NOMO-1 treated with DMSO at 0.1 percent for 48 hours (cell line): Measurements from ENCODE around the gene HOXB4.
A peak's percentile ranks its signal among the peaks of the same experiment; 100 is the strongest.

Experiments
- DNase-seq: peaks from one replicate; lab custom pipeline; 2025; ENCODE audit not compliant: unreplicated experiment; lab: John Stamatoyannopoulos, UW

Gene HOXB4

DNA sequence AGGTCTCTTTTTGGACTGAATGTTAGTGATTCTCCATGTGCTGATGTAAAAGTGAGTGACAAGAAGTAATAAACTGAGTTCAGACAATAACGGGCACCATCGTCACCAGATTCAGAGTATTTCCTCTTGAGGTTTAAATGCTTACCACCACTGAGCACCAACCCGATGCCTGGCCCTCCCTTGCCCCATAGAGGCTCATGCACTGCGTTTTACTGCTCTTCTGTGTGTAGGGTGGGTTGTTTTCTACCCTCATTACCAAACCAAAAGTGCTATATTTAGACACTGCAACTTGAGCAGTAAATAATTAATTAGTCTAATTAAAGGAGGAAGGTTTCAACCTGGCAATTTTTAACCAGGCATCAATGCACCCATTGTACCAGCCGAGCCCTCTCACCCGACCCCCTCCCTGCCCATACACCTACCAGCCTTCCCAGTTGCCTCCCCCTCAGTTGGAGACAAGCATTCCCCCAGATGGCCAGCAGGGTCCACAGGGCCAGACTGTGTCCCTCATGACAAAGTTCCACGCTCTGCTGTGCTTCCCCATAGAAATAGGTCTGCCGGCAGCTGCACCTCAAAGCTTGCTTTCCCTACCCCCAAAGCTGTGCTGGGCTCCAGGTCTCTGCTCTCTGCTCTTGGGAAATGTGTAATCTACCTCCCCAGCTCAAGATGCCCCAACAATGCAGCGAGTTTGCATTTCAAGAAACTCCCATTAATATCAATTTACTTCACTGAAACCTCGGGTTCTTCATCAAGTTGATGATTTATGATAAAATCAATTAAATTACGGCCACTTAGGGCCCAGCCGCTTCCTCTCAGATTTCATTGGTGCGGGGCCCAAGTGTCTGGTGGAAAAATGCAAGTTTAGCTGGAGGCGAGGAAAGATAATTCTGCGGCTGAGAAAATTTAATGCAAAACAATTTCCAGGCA is 16.0 kb downstream of the HOXB4 start:
- no peak for DNase-seq

DNA sequence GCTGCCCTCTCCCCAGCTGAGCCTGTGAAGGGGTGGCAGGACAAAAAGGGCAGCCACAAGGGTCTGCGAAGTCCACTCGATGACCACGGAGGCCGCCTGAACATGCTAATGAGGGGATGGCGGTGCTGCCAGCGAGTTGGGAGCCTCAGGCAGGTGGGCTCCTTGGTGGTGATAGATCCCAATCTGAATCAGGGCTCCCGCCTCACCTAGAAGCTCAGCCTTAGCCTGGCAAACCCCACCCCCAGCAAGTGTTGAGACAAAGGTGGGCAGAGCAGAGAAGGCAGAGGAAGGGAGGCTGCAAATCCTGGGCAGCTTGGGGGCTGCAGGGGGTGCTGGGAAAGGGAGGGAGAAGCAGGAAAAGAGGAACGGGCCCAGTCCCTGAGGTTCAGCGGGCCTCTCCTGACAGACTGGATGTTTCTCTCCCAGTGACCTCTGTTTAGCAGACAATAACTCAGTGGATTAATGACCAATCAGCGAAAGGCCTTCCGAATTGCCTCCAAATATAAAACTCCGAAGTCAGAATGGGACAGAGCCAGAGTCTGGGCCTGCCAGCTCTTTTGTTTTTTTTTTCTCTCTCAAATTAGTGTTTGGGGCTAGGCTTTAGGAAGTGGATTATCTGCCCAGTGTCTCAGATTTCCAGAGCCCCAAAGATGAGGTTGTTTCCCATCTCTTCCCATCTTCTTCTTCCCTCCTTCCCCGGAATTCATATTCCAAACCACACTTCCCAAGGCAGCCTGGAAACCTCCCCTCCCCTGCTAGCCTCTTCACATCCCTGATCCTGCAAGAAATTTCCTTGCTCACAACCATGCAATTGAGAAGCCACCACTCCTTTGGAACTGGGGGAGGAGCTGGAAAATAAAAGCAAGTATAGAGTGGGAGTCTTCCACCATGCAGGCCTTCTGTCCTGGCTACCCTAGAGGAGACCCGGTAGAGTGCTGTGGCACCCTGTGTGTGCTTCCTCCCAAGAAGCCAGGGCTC is 18.0 kb downstream of the HOXB4 start:
- no peak for DNase-seq

DNA sequence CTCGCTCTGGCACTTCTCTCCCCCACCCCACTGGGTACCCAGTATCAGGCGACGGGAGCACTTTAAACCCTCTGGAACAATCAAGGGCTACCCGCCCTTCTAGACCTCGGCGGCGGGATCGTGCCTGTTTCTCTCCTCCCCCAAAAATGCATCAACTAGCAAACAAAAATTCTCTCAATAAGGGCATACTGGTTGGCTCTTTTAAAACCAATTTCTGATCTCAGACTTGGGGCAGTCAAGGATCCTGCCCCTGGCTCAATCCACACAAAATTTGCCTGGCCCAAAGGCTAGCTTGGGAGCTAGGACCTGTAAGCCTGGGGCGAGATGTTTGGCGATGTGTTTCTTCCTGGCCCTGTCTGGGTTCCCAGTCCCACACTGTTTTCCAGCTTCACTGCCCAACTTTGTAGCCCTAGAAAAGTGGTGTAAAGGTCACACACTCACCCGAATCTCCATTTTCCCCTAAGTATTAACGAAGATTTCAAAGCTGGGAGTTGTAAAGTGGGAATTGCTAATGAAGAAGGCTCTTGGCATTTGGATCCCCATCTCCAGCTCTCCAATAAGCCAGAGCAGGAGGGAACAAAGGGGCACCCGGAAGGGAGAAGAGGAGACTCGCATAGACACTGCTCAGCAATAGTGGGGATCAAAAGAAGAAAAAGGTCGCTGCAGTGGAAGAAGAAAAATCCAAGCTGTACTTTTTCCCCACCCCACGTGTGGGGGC is 18.9 kb downstream of the HOXB4 start:
- DNase-seq, result no peak

DNA sequence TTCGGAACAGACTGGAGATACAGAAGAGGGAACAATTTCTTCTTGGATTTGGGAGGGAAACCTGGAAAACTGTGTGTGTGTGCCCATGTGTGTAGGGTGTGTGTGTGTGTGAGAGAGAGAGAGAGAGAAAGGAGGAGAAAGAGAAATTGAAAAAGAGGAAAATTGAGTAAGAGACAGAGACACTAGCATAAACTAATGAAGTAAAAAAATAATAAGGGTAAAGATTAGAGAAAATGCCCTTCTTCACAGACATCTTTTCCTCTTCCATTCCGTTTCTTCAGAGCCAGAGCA is 19.4 kb downstream of the HOXB4 start:
- no peak for DNase-seq

DNA sequence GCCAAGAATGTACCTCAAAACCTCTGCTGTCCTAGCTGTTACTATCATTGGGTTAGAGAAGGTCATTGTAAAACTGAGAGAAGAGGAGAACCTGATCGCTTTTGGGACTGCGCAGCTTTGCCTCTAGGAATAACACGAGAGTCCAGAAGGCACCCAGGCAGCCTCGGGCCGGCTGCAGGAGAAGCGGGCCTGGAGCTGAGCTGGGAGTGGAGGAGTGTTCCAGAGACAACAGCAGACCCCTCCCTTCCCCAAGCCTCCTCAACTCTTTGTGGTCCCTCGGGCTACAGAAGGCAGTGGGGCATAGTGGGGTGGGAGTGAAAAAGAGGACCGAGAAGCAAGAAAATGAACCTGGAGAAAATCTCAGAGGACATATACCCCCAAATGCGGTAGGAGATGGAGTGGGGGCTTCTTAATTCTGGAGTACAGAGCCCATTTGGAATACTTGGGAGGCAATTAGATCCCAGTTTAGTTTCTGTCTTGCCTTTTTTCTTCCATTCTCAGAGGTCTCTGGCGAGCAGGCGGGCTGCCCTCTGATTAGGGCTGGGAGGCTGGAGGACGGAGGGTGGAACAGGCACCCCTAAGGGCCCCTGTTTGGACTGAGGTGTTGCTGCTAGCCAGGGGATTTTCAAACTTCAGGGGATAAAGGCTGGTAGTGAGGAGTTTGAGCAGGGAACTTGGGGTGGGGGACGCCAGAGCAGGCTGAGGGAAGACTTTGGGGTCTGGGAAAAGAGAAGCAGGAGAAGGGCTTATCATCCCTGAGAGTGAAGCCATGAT is 19.9 kb downstream of the HOXB4 start:
- no peak for DNase-seq

DNA sequence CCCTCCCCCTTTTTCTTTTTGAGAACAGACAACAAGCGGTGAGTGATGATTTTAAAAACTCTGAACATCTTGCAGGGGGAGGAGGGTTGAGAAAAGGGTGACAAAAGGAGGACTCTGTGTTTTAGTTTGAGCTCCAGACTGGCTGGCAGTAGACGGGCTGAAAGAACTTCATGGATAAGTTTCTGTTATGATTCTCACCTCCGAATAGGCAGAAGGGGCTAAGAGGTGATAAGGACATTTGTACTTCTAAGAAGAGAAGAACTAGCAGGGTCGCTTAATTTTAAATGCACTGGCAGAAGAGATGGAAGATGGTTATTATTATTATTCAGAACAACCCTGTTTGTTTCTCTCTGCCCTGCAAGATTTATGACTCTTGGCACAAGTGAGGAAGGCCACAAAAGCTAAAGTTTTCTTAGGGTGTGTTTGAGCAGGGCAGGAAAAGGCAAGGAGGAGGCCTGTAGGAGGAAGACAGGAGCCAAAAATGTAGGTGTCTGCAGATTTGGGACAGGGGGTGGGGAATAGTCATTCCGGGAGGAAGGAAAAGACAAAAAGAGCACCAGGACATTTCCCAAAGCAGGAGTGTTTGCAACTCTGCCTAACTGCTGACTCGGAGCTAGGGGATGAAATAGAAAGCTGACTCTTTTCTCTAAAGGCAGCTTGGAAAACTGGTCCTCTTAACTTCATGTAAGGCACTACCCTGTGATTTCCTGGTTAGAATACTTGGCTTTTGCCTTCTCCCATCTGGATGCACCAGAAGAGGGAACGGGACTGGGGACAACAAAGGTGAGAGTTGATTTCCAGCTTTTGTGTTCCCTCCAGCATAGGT is 21.4 kb downstream of the HOXB4 start:
- DNase-seq, result no peak

DNA sequence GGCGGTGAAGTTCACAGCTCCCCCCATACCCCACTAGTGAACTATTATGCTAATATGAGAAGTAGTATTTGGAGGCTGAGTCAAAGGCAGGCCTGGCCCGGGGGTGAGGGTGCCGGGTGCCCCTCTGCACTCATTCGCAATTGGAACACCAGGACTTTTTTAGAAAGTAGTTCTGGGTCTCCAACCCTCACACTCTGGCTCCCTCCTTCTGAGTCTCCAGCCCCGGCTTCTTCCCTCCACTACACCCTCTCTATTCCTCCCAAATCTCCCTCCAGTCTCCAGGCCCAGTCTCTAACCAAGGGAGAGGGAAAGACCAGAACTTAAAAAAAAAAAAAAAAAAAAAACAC is 21.9 kb downstream of the HOXB4 start:
- DNase-seq, result no peak

DNA sequence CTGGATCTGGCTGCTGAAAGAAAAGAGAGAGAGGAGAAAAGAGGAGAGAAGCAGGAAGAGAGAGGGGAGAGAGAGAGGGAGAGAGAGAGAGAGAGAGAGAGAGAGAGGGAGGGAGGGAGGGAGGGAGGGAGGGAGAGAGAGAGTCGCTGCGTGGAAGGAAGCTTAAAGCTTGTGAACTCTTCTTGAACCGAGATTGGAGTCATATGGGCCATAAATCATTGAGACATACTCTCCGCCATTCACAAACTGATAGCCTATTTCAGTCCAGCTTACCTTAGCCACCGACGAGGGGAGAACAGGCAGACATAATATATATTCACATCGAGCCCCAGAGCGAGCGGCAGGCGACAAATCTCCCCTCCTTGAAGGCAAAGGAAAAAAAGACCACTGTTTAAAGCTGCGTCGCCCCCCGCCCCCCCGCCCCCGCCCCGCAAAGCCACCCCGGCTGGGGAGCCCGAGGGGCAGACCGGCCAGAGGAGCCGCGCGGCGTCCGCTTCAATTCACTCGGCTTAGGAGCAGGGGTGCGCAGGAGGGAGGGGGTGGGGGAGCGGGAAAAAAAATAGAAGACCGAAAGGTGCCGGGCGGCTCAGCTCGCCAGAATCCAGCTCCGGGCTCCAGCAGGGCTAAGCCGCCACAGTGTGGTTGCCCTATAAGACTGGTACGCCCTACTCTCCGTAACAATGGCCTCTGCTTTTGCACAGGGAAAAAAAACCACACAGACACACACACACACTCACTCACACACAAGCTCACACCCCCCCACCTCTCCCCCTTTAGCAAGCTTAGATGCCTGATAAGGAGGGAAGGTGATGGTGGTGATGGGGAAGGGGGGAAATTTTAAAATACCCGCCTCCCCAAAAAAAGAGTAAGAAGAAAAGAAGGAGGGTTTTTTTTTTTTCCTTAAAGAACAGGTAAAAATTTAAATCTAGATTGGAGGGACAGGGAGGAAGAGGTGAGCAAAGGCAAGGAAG is 22.6 kb downstream of the HOXB4 start:
- peak; percentile 22 for DNase-seq

DNA sequence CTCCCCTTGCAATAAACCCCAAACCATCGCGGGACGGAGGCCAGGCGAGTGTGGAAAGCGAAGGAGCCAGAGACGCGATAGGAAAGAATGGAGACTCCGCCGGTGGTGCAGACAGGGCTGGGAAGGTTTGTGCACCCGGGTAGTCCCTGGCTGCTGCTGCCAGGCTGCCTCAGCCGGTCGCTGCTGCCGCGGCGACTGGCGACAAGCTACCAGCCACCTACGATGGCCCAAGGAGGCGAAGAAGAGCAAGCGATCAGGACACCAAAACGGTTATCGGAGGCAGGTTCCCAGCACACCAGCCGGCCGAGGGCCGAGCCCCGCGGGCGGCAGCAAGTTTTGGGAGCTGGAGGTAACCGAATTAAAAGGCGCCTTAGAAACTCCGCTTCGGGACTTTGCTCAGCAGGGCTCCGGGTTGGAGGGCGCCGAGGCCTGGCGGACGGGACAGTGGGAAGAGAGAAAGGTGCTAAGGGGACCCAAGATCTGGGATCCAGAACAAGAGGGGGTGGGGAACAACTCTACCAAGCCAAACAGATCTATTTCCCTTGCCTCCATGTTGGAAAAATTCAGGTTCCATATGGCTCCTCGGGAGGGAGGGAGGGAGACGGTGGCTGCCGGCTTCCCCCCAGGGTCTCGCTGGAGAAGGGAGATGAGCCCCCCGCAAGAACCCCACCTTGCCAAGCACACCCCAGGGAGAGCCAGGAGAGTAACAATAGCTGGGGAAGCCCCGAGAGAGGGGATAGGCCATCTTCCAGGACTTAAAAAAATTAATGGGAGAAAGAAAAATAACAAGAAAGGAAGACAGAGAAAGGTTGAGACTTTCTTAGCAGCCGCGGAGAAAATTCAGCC is 23.5 kb downstream of the HOXB4 start:
- no peak for DNase-seq

DNA sequence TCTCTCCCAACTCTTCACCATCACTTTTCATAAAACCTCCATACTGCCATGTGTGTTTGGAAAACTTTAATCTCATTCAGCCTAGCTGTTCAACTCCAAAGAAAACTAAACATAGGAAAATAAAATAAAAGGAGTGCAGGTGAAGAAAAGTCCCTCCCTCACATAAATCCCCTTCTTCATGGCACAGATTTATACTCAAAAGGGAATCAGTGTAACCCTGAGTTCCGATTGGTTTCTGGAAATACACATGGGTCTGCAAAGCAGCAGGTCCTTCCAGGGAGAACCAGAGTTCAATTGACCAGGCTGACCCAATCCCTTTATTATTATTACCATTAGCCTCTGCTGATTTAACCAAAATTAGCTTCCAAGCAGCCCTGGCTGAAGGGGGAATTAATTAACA is 24.3 kb downstream of the HOXB4 start:
- DNase-seq, result no peak

DNA sequence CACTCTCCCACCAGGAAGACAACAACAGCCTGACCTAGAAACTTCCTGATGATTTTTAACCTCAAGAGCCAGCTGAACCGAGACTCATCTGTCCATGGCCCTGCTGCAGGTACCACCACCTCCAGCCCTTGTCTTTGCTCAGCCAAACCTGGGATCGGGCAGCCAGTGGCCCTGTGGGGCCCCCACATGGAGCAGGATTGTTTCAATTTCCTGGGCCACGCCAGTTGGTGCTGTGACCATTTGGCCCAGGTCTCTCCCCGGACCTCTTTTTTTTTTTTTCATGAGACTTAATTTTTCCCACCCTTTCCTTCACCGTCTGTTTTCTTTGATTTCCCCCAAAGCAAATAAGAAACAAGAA is 25.0 kb downstream of the HOXB4 start:
- no peak for DNase-seq

DNA sequence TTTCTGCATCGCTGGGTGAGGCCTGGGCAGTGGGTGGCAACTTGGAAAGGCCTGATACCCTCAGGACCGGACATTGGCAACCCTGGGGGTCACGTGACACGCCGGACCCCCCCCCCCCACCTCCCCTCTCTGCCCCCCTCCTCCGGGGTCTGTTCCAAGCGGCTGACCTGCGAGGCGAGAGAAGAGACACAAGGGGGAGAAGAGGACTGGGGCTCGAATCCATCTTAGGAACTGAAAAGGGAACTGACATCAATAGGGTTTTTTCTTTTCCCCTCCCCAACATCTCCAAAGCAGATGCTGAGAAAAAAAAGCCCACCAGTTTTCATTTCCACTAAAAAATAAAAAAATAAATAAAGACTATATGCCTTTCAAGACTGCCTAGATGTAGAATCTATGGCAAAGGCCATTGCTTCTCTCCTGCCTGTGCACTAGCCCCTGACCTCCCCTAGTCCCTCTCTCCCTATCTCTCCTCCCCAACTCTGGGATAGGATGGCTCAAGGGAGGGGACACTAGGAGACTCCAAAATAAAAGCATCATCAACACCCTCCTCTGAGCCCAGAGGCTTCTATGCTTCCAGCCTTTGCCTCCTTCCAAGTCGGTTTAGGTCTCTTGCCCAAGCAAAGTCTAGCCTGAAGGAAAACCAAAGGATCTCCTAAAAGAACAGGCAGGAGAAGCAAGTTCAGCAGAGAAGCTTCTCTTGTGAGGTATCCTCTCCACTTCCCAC is 25.5 kb downstream of the HOXB4 start:
- no peak for DNase-seq

DNA sequence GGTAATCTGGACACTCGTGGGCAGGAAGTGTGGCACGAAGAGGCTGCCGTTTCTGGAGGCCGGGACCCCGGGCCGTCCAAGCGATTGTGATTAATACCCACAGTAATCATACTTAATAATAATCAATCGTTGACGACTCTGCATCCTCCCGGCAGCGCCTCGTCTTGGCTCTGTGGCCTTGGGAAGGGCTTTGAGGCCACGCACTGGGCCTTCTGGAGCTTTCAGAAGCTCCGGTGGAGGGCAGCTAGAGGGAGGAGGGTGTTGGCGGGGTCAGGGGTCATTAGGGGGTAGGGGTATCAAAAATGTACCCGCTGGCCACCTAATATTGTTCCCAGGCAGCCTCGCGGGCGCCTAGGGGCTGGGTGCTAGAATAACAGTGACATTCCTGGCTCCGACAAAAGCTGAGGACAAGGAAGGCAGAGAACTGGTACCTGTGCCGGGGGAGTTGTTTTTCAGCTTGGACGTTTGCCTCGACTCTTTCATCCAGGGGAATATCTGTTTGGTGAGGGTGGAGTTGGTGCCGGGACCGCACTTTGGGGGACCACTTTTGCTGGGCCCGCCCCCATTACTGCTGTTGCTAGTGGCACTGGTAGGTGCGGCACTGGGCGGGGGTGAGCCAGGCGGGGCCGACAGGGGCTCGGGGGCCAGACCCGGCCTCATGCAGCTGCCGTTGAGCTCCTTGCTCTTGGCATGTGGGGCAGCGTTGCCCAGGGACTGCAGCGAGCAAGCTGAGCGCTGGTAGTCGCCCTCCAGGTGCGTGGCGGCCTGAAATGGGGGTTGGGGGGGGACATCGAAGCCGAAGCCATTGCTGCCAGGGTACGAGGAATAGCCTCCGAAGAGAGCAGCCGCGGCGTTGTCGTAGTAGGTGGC is 26.3 kb downstream of the HOXB4 start:
- DNase-seq, result no peak

DNA sequence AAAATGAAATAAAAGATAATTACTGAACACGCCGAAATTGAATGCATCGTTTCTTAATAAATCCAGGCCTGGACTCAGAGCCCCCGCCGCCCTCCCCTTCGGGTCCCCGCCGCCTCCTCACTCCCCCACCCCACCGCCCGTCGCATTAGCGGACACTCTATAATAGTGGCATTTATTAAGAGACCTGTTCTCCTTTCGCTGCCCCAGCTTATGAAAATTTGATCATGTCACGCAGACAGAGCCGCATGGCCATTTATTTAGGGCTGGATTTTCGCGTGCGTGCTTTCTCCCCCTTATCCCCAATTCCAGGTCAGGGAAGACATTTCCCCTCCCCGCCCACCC is 27.0 kb downstream of the HOXB4 start:
- no peak for DNase-seq

DNA sequence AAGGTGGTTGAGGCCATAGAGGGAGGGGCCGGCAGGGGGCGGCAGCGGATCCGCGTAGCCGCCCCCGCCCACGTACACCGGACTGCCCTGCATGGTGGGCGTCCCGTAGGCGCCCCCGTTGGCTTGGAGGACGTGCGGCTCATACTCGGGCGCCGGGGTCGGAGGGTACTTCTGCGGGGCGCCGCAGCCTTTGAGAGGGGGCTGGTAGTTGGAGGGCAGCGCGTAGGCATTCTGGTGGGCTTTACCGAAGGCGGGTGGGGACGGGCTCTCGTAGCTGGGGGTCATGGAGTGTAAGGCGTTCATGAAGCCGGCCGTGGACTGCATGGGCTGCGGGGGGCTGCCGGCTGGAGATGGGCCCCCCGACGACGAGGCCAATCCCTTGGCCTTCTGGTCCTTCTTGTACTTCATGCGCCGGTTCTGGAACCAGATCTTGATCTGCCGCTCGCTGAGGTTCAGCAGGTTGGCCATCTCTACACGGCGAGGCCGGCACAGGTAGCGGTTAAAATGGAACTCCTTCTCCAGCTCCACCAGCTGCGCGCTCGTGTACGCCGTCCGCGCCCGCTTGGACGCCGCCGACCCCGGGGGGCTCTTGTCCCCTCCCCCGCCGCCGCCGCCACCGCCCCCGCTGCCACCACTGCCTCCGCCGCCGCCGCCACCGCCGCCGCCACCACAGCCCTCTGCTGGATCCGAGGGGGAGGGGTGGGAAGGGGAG is 27.5 kb downstream of the HOXB4 start:
- no peak for DNase-seq
